ENCODE data around the gene FAM217B.

FAM217B gene

DNA sequence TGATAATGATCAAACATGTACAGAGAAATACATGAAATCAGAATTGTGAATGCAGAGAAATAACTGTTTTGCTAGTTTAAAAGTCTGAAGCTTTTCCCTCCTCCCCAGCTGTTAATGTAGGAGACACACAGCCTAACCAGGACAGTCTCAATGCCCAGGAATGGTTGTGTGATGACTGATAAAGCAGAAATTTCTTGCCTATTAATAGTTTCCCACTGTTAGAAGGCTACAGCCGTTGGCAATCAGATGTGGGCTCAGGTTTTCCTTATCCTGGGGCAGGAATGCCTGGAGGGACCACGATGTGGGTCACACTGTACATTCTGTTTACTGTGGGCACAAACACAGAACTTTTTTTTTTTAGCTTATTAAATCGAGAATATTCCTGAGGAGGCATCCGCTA is 2.0 kb upstream of the FAM217B start:
- TF ChIP-seq, protein P1, sequence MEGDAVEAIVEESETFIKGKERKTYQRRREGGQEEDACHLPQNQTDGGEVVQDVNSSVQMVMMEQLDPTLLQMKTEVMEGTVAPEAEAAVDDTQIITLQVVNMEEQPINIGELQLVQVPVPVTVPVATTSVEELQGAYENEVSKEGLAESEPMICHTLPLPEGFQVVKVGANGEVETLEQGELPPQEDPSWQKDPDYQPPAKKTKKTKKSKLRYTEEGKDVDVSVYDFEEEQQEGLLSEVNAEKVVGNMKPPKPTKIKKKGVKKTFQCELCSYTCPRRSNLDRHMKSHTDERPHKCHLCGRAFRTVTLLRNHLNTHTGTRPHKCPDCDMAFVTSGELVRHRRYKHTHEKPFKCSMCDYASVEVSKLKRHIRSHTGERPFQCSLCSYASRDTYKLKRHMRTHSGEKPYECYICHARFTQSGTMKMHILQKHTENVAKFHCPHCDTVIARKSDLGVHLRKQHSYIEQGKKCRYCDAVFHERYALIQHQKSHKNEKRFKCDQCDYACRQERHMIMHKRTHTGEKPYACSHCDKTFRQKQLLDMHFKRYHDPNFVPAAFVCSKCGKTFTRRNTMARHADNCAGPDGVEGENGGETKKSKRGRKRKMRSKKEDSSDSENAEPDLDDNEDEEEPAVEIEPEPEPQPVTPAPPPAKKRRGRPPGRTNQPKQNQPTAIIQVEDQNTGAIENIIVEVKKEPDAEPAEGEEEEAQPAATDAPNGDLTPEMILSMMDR (IDR thresholded peaks at IDR 0.05; ENCODE audit: insufficient read depth, low read depth, low read length, missing control alignments) = no peak
- DNase-seq (ENCODE audit: low read depth) = peak; percentile 45
- H3K4me3 ChIP-seq (ENCODE audit: low read length) = peak overlapping the region; percentile 48

DNA sequence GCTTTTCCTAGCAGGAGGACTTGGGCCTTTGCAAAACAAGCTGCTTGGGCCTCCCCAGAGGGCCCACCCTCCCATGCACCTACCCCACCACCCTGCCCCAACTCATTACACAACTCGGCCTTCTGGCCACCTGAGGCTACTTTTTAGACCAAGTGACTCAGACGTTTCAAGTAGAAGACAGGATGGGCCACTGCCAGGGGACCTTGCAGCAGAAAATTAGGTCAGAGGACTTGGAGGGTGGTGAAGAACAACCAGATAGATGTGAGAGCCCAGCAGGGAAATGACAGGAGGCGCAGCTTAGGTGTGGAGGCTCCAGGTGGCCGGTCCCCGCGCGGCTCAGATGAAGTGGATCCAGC is 1.5 kb upstream of the FAM217B start:
- peak overlapping the region; percentile 48 for H3K4me3 ChIP-seq (ENCODE audit: low read length)
- peak; percentile 24 for DNase-seq (ENCODE audit: low read depth)
- TF ChIP-seq, protein P1 (IDR thresholded peaks at IDR 0.05; ENCODE audit: insufficient read depth, low read depth, low read length, missing control alignments) = no peak

DNA sequence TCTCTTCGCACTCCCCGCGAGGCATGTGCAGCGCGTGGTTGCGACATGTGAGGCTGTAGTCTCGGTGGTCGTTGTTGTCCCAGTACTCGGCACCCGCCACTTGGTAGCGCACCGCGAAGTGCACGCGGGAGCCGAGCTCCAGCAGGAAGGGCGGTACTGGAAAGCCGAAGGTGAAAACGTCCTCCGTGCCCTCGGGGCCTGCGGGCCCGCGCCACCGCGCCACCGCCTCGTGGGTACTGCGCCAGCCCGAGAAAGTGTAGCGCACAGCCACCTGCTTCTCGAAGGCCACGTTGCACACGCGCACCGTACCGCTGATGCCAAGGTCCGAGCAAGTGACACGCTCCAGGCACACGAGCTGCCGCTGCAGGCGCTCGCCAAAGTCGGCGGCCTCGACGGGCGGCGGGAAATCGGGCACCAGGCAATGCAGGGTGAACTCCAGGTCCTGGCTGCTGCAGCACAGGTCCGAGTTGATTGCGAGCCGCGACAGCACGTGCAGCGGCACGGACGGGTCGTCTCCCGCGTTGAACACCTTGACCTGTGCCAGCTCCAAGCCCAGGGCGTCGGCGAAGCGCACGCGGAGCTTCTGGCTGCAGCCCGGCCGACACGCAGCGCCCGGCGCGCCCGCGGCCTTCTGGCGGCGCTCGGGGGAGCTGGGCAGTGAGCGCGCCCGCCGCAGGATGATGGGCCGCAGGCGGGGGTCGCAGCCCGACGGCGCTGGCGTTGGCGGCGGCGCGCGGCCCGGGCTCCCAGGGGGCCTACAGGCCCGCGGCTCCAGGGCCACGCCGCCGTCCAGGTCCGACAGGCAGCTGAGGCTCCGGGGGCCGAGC is 924 bp upstream of the FAM217B start:
- H3K4me3 ChIP-seq (ENCODE audit: low read length) = peak overlapping the region; percentile 76
- no peak for DNase-seq (ENCODE audit: low read depth)
- TF ChIP-seq, protein P1 (IDR thresholded peaks at IDR 0.05; ENCODE audit: insufficient read depth, low read depth, low read length, missing control alignments) = no peak

DNA sequence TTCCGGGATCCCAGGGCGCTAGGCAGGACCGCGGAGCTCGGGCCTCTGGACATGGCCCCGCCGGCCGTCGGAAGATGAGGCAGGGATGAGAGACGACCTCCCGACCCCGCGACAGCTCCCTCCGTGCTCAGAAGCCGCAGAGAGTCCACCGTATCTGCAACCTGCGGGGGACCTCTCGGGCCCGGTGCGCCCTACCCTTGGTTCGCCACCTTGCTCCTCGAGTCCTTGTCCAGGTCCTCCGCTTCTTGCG is 385 bp upstream of the FAM217B start:
- DNase-seq (ENCODE audit: low read depth) = no peak
- peak overlapping the region; percentile 76 for H3K4me3 ChIP-seq (ENCODE audit: low read length)

DNA sequence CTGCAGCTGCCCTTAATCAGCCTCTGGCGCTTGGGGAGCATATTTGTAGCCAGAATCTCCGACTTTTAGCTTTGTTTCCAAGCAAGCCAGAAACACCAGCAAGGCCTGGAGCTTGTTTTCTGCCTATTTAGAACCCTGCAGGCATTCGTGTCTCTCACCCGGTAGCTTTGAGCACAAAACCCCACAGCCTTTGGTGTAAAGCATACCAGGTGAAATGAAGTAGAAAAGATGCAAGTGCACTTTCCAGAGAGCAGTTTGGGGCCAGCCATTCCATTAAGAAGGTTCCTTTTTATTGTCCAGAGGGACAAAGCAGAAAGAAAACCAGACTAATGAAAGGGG is 736 bp downstream of the FAM217B start:
- H3K4me3 ChIP-seq (ENCODE audit: low read length) = peak overlapping the region; percentile 51
- TF ChIP-seq, protein P1 (IDR thresholded peaks at IDR 0.05; ENCODE audit: insufficient read depth, low read depth, low read length, missing control alignments) = no peak
- no peak for DNase-seq (ENCODE audit: low read depth)

More for the DNA sequence above, 385 bp upstream of the FAM217B start:
- TF ChIP-seq, protein P1 (IDR thresholded peaks at IDR 0.05; ENCODE audit: insufficient read depth, low read depth, low read length, missing control alignments) = no peak

DNA sequence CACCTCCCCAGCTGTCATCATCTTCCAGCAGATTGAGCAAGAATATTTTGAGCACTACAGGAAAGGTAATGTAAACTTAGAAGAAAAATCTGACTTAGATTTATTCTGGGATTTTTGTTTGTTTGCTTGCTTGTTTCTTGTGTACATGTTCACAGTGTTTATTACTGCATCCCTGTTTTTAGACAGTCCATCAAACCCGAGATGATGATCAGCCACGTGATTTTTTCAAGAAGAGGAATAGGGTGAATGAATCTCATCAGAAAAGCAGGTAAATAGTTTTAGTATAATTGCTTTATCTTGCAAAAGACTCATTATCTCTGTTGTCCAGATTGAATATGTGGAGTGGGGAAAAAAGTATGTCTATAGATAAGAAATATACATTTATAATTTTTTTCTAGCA is 2.1 kb downstream of the FAM217B start:
- no peak overlapping the region for H3K4me3 ChIP-seq (ENCODE audit: low read length)
- TF ChIP-seq, protein P1 (IDR thresholded peaks at IDR 0.05; ENCODE audit: insufficient read depth, low read depth, low read length, missing control alignments) = no peak
- no peak for DNase-seq (ENCODE audit: low read depth)

DNA sequence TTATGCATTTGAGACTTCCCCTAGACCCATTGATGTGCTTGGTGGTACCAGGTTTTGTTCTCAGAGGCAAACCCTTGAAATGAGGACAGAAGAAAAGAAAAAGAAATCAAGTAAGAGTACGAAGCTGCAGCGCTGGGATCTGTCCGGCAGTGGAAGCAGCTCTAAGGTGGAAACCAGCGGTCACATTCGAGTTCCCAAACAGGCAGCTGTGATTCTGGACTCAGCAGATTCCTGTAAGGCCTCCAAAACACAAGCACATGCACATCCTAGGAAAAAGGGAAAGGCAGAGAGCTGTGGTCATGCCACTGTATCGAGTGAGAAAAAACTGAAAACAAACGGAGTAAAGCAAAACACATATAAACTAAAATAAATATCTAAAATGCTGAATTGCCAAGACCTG is 4.5 kb downstream of the FAM217B start:
- TF ChIP-seq, protein P1 (IDR thresholded peaks at IDR 0.05; ENCODE audit: insufficient read depth, low read depth, low read length, missing control alignments) = no peak
- no peak overlapping the region for H3K4me3 ChIP-seq (ENCODE audit: low read length)
- DNase-seq (ENCODE audit: low read depth) = no peak

Data from epithelial cell of esophagus (primary cell).